Measurements from ENCODE around the gene MXRA7.
"Not testable (repeated sequence)": the region's sequence is repeated elsewhere in the genome, so short reads cannot be mapped to it uniquely, and the experiment has no call there.

MXRA7 gene, protein sequence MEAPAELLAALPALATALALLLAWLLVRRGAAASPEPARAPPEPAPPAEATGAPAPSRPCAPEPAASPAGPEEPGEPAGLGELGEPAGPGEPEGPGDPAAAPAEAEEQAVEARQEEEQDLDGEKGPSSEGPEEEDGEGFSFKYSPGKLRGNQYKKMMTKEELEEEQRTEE

GRCh38 chr17:76710863-76711611 lies at the start of gene MXRA7:
MXRA7 (minus strand) TSS chr17:76710965; CDS start chr17:76710946, 19 bp downstream.
- peak in 1 of 2 donors; percentile 21 for DNase-seq (ENCODE audit: low read depth in 2 of 2, low spot score in 1 of 2)

- DNase-seq (ENCODE audit: low read depth in 2 of 2, low spot score in 1 of 2) = no peak
These were observed 47.8 kb upstream of the MXRA7 start for GRCh38 chr17:76758570-76758969.

DNA sequence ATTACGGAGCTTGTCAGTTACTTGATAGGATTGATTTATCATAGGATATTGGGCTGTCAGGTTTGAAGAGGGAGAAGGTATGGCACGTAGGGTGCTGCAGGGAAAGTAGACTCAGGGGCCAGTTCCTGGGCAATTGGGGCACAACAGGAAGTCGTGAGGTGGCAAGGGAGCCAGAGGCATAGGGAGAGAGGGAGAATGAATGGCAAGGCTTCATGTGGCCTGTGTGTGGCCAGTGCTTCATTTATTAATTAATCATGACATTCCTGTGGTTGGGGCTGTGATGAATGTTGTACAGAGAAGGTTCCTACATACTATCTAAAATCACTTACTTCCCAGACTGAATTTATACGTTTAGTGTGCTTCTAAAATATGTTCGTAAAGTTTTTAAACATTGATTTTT lies 46.5 kb upstream of the MXRA7 start:
- no peak for DNase-seq (ENCODE audit: low read depth in 2 of 2, low spot score in 1 of 2)

GRCh38 chr17:76755285-76755684 lies 44.5 kb upstream of the MXRA7 start:
- no peak for DNase-seq (ENCODE audit: low read depth in 2 of 2, low spot score in 1 of 2)

- no peak for DNase-seq (ENCODE audit: low read depth in 2 of 2, low spot score in 1 of 2)
These were observed 42.5 kb upstream of the MXRA7 start for GRCh38 chr17:76753061-76753961.

- no peak for DNase-seq (ENCODE audit: low read depth in 2 of 2, low spot score in 1 of 2)
These were observed 41.2 kb upstream of the MXRA7 start for GRCh38 chr17:76752006-76752405.

DNA sequence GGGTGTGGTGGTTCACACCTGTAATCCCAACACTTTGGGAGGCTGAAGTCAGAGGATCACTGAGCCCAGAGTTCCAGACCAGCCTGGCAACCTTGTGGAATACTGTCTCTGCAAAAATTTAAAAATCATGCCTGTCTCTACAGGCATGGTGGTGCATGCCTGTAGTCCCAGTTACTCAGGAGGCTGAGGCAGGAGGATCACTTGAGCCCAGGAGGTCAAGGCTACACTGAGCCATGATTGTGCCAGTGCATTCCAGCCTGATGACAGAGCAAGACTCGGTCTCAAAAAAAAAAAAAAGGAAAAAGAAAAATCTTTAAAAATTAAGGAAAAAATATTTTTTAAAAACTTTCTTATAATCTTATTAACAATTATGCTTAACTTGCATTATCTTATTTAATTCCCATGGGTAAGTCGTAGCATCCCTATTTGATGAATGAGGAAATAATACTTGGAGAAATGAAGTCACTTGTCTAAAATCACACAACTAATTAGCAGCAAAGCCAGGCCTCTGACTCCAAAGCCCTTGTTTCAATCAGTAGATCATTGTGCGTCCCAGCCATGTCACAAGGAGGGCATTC lies 40.7 kb upstream of the MXRA7 start:
- no peak for DNase-seq (ENCODE audit: low read depth in 2 of 2, low spot score in 1 of 2)

DNA sequence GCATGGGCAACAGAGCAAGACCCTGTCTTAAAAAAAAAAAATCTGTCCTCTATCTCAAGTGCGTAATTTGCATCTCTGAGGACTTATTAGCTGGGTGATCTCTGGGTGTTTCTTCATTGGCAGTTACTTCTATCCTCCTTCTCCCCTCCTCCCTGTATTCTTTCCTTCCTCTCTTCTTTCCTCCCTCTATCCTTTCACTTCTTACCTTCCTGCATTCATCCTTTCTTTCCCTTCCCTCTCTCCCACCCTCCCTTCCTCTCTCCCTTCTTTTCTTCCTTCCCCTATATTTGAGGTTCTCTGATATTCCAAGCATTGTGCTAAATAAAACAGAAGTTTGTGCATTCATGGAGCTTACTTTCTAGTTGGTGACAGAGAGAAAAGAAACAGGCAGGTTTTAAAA lies 37.9 kb upstream of the MXRA7 start:
- no peak for DNase-seq (ENCODE audit: low read depth in 2 of 2, low spot score in 1 of 2)

DNA sequence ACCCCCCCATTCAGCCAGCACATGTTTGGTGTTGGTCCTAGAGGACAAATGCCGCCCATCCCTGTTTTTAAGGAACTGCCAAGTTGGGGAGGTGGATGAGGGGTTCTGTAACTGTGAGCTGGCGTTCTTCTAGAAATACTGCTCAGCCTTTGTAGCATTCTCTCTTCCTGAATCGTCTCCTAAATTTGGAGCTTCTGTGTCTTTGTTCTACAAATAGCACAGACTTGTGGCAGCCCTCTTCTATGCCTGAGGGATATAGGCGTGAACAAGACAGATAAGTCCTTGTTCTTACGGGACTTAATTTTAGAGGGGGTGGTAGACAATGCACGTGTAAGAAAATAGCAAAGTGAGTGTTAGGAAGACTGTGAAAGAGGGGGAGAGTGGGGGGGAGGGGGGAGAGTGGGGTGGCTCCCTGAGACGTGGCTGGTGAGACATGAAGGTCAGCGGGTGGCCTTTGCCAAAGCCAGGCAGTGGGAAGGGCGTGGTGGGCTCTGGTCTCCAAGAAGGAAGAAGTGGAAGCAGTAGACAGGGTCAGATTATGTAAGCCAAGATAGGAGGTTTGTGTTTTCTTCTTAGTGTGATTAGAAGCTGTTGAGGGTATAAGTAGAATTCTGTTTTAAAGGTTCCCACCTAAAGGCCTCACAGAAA lies 37.1 kb upstream of the MXRA7 start:
- DNase-seq (ENCODE audit: low read depth in 2 of 2, low spot score in 1 of 2) = no peak

DNA sequence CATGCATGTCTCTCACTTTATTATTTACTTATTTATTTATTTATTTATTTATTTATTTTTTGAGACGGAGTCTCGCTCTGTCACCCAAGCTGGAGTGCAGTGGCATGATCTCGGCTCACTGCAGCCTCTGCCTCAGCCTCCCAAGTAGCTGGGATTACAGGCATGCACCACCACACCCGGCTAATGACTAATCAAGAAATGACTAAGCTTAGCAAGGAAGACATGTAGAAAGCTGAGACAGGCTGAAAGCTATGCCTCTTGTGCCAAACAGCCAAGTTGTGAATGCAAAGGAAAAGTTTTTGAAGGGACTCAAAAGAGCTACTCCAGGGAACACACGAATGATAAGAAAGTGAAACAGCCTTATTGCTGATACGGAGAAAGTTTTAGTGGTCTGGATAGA lies 35.0 kb upstream of the MXRA7 start:
- DNase-seq (ENCODE audit: low read depth in 2 of 2, low spot score in 1 of 2) = not testable (repeated sequence)

- no peak for DNase-seq (ENCODE audit: low read depth in 2 of 2, low spot score in 1 of 2)
These were observed 34.0 kb upstream of the MXRA7 start for GRCh38 chr17:76744747-76745146.

- no peak for DNase-seq (ENCODE audit: low read depth in 2 of 2, low spot score in 1 of 2)
These were observed 32.2 kb upstream of the MXRA7 start for GRCh38 chr17:76742958-76743357.

DNA sequence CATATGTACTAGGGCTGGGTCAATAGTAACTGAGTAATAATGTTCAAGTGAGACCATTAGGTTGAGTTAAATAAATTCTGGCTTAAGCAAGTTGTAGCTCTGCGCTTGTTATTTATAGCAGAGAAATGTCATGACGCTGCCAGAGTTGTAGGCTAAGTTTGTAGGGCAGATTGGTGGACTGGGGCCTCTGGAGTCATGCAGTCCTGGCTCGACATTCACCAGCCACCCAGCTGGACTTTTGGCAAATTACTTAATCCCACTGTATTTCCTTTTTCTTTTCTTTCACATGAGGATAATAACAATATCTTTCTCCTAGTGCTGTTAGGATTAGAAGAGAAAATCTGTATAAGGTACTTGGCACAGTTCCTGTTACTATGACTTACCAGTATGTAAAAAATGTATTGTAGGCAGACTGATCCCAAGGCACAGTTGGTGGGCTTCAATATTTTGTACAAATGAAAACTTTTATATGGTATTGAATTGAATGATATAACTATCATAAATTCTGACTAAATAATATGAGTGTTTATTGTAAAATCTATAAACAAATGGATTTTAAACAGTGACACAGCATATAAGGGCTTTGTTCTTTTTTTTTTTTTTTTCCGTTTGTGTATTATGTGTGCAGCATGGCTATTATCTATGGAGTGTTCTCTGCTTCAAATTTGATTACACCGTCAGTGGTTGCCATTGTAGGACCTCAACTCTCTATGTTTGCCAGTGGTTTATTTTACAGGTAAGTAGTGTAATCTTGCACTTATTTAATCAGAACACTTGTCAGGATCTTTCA lies 29.8 kb upstream of the MXRA7 start:
- no peak for DNase-seq (ENCODE audit: low read depth in 2 of 2, low spot score in 1 of 2)

DNA sequence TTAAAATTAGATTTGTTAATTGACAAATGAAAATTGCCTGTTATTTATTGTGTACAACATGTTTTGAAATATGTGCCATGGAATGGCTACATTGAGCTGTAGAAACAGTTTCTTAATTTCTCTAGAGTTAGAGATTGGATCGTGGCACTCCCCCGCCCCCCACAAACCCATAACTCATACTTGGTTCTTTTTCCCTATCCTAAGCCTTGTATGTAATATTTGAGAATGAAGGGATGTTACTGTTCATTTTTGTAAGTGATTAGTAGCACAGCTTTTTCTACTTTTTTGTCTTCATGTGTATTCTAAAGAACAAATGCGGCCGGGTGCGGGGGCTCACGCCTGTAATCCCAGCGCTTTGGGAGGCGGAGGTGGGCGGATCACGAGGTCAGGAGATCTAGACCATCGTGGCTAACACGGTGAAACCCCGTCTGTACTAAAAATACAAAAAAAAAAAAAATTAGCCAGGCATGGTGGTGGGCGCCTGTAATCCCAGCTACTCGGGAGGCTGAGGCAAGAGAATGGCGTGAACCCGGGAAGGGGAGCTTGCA lies 28.9 kb upstream of the MXRA7 start:
- DNase-seq (ENCODE audit: low read depth in 2 of 2, low spot score in 1 of 2) = not testable (repeated sequence)

DNA sequence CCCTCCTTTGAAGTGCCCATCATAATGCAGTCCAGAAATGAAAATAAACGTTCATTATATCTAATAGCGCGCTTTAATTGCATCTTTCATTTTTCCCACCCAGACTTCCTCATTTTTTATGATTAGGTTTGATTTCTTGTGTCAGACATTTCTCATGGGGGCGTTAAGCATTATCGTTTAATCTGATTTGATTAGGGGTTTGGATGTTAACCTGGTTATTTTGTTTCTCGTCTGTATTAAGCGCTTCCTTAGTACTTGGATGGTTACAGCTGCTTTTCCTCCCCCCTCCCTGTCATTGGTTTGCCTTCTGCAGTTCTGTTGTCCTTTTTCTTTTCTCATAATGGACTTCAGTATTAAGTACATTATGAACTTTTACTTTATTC lies 27.7 kb upstream of the MXRA7 start:
- no peak for DNase-seq (ENCODE audit: low read depth in 2 of 2, low spot score in 1 of 2)

DNA sequence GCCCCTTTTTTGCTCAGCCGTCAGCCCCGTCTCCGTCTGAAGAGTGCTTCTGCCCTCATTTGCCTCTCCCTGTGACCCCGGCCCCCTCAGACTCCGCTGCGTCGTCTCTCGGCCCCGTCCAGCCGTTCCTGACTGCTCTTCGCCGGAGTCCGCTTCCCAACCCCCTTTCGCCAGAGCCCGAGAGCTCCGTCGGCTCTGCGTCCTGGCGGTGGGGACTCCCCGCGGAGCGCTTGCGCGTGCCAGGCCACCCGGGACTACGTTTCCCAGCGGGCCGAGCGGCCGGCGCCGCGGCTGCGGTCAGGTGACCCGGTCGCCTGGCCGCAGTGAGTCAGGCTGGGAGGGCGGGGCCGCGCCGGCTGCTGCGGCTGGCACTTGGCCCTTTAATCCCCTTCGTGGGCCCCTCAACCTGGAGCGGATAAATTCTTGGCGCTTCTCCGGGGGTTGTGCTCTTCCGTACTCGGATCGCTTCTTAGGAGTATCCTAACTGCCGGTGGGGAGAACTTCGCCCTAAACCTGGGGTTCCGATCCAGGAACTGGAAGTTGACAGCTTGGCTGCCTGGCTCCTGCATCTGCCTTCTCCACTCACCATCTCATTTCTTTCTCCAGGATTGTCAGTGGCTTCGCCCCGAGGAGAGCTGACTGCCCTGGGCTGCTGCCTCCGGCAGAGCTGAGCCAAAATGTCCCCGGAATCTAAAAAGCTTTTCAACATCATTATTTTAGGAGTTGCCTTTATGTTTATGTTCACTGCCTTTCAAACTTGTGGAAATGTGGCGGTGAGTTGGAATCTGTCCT lies 27.1 kb upstream of the MXRA7 start, which contains the start of gene MFSD11:
Gene MFSD11, plus strand, starts transcription at position 444 of the 792 bp plus-strand sequence. Its CDS starts 234 bp downstream, at position 678.
- peak; percentile 87 to 88 for DNase-seq (ENCODE audit: low read depth in 2 of 2, low spot score in 1 of 2)

- DNase-seq (ENCODE audit: low read depth in 2 of 2, low spot score in 1 of 2) = peak; percentile 96 to 98
These were observed 26.4 kb upstream of the MXRA7 start, which contains the start of gene SRSF2 for GRCh38 chr17:76737082-76737675. SRSF2 (minus strand) TSS chr17:76737331; CDS start chr17:76737160, 171 bp downstream.

DNA sequence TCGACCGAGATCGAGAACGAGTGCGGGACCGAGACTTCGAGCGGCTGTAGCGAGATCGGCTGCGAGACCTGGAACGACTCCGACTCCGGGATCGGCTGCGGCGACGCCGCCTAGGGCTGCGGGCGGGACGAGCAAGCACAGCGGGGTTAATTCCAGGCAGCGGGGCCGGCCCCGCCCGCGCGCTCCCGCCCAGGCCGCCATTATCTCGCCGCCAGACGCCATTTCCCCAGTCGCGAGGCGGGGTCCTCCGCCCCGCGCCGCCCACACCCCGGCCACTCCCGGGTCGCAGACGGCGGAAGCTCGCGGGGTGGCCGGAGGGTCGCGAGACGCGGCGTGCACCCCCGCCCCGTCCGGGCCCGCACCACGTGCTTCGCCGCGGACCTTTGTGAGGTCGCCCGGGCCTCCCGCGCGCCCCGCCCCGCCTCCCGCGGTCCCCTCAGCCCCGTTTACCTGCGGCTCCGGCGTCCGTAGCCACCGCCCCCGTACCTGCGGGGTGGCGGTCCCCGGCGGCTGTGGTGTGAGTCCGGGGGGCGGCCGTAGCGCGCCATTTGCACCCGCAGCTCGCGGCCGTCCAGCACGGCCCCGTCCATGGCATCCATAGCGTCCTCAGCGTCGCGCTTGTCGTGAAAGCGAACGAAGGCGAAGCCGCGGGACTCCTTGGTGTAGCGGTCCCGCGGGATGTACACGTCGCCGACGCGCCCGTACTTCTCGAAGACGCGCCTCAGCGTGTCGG lies 25.8 kb upstream of the MXRA7 start:
- peak in 1 of 2 donors; percentile 39 for DNase-seq (ENCODE audit: low read depth in 2 of 2, low spot score in 1 of 2)

Data from stimulated activated CD8-positive, alpha-beta memory T cell treated with anti-CD3 and anti-CD28 coated beads, Interleukin-4, amount 100 ng/mL, for 1 hour (primary cell).